Measurements from ENCODE around the gene ZNF460. TPM values are rescaled to one million over a fixed set of nuclear protein-coding genes. Genes with fewer than 3 reads are reported as not detected.

ZNF460 gene
- total and polyA plus RNA-seq, 2 of the 8 experiments (the other 6 are each of a cell fraction or from before 2014, with no cell fraction given): 9.3 to 57.9 TPM

DNA sequence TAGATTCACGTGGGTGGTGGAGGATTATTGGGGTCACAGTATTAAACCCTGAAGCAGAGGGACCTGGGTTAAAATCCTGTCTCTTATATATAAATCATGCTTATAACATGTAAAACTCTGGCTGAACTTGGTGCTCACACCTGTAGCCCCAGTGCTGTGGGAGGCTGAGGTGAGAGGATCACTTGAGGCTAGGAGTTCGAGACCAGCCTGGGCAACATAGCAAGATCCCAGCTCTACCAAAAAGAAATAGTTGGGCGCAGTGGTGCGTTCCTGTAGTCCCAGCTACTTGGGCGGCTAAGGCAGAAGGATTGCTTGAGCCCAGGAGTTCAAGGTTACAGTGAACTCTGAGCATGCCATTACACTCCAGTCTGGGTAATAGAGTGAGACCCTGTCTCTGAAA, 37.5 kb upstream of the ZNF460 start:
- DNase-seq (ENCODE audit: low read depth in 1 of 2, low spot score in 2 of 2) (no peak), FAIRE-seq (no peak)
- no peak overlapping the region for H3K27ac ChIP-seq (ENCODE audit: low read depth, low read length)
- no peak overlapping the region for H3K4me2 ChIP-seq (ENCODE audit: insufficient read depth in 1 of 2, low read depth in 2 of 2, low read length in 2 of 2)
- peaks cover 4 to 22% (median 12%) of the 10 kb centered on the region in 4 experiments; a peak in 7 of 8 replicates for H3K36me3 ChIP-seq (ENCODE audit: control insufficient read depth in 2 of 4, insufficient read depth in 4 of 4, low read length in 3 of 4)
- H3K79me2 ChIP-seq (ENCODE audit: control insufficient read depth in 1 of 2, insufficient read depth in 2 of 2, low read length in 2 of 2): peaks cover 4 to 30% of the 10 kb centered on the region in 2 experiments
- ChIA-PET POLR2A (ENCODE audit: partially characterized antibody) (interaction anchor here (1.1 kb wide), 1 partner anchor 38 kb away, joined by 3 read pairs; no protein-coding TSS in a partner anchor), CTCF (ENCODE audit: partially characterized antibody) (no interaction called here)
- H4K20me1 ChIP-seq (replicated peaks in 1 of 2; ENCODE audit: control insufficient read depth in 1 of 2, insufficient read depth in 2 of 2, low read length in 2 of 2): peaks cover 0 to 3% of the 10 kb centered on the region in 2 experiments
- H3K4me1 ChIP-seq (replicated peaks in 1 of 4; ENCODE audit: control insufficient read depth in 3 of 4, insufficient read depth in 4 of 4, low read length in 3 of 4): peaks cover 0 to 4% (median 2%) of the 10 kb centered on the region in 4 experiments; a peak in 2 of 7 replicates
- no peaks in the 10 kb centered on the region for H3K9me3 ChIP-seq (ENCODE audit: insufficient read depth in 2 of 2, low read depth in 1 of 2, low read length in 1 of 2)
- no peak overlapping the region for H4K91ac ChIP-seq (replicated peaks; ENCODE audit: insufficient read length, low read length)
- no peak overlapping the region for H2BK5ac ChIP-seq (ENCODE audit: low read depth, low read length)
- no peak overlapping the region for H2BK12ac ChIP-seq (ENCODE audit: low read depth, low read length)
- no peak overlapping the region for H2BK15ac ChIP-seq (ENCODE audit: low read length)
- peaks cover 8% of the 10 kb centered on the region for H3K23me2 ChIP-seq (ENCODE audit: low read depth, low read length)
- no peak overlapping the region for H3K56ac ChIP-seq (replicated peaks; ENCODE audit: insufficient read length, low read depth, low read length)
- H3K23ac ChIP-seq (ENCODE audit: insufficient read length): no peak overlapping the region
- no peak for TF ChIP-seq RAD21 (IDR thresholded peaks at IDR 0.05 in 1 of 2, conservative IDR thresholded peaks at IDR 0.05 in 1 of 2; ENCODE audit: low read depth in 2 of 2, low read length in 2 of 2)
- TF ChIP-seq JUN (IDR thresholded peaks at IDR 0.05; ENCODE audit: low read depth, low read length): no peak
- no peak for TF ChIP-seq EP300 (IDR thresholded peaks at IDR 0.05; ENCODE audit: borderline replicate concordance in 1 of 2, low read depth in 2 of 2, low read length in 2 of 2)
- TF ChIP-seq RNF2 (IDR thresholded peaks at IDR 0.05; ENCODE audit: borderline replicate concordance, low read depth, low read length, missing control alignments, poor library complexity, severe bottlenecking): no peak
- no peak overlapping the region for H2AK5ac ChIP-seq (ENCODE audit: low read depth, low read length)
- no peak overlapping the region for H2BK20ac ChIP-seq (ENCODE audit: low read length)
- H3K18ac ChIP-seq (ENCODE audit: extremely low read depth, low read length): no peak overlapping the region
- H2AFZ ChIP-seq (ENCODE audit: low read length): no peak overlapping the region
- no peak overlapping the region for H4K5ac ChIP-seq (ENCODE audit: insufficient read length, low read depth, low read length)
- WGBS, 2 experiments (ENCODE audit: extremely low coverage in 1 of 2, insufficient coverage in 1 of 2, insufficient read length in 1 of 2, insufficient replicate concordance in 2 of 2, low coverage in 1 of 2, low lambda C conversion rate in 2 of 2, missing lambda C conversion rate in 1 of 2): 95% methylated on average over 5 of the region's 5 CpGs; no CpG with 5 or more reads in 1 of the 2 experiments
- no peak overlapping the region for H4K8ac ChIP-seq (ENCODE audit: extremely low read depth, insufficient read depth, low read length)
- H3K27me3 ChIP-seq (replicated peaks in 1 of 4; ENCODE audit: control insufficient read depth in 3 of 4, extremely low read depth in 1 of 4, insufficient read depth in 3 of 4, low read length in 3 of 4): no peaks in the 10 kb centered on the region
- no peak overlapping the region for H3K4ac ChIP-seq (replicated peaks; ENCODE audit: insufficient read length, low read depth, low read length)
- H3K79me1 ChIP-seq (ENCODE audit: low read depth, low read length): peaks cover 10% of the 10 kb centered on the region; the same call in 1 of the 2 replicates
- no peak overlapping the region for H3K14ac ChIP-seq (ENCODE audit: insufficient read length)
- no peak overlapping the region for H2BK120ac ChIP-seq (replicated peaks; ENCODE audit: low read depth, low read length)
- no peak overlapping the region for H3K9ac ChIP-seq (replicated peaks in 1 of 4; ENCODE audit: extremely low read depth in 1 of 4, low read depth in 3 of 4, low read length in 3 of 4)
- H3K4me3 ChIP-seq (ENCODE audit: extremely low read depth in 1 of 4, insufficient read depth in 2 of 4, low read depth in 3 of 4, low read length in 4 of 4): no peak overlapping the region
